Mesenchymal stem cell (in vitro differentiated cells and primary cell): ENCODE measurements around the gene ACTR6.

Experiments
- DNase-seq: peaks from one replicate; pipeline ENCODE4 v3.0.0-alpha.2; 2013
- H2AFZ ChIP-seq: one replicate; pipeline ENCODE4 v1.6.1; 2013; ENCODE audit warnings: low read depth, mild to moderate bottlenecking, control low read depth, inconsistent platforms, low read length, moderate library complexity
- H2AK5ac ChIP-seq: 2 replicates; pipeline ENCODE4 v1.6.1; 2013; ENCODE audit warnings: low read length, moderate library complexity, mild to moderate bottlenecking, inconsistent platforms; ENCODE audit not compliant: severe bottlenecking
- H2BK120ac ChIP-seq: one replicate; pipeline ENCODE4 v1.6.1; 2013; ENCODE audit warnings: low read depth, mild to moderate bottlenecking, inconsistent platforms, low read length, moderate library complexity
- H2BK12ac ChIP-seq, 2 experiments: one replicate each; pipeline ENCODE4 v1.6.1; 2013; ENCODE audit warnings: inconsistent platforms in 2 of 2, low read length in 2 of 2, mild to moderate bottlenecking in 2 of 2, moderate library complexity in 2 of 2, control low read depth in 1 of 2
- H2BK15ac ChIP-seq: one replicate; pipeline ENCODE4 v1.6.1; 2013; ENCODE audit warnings: mild to moderate bottlenecking, low read depth, inconsistent platforms; ENCODE audit not compliant: poor library complexity, severe bottlenecking
- H2BK5ac ChIP-seq: 2 replicates; pipeline ENCODE4 v1.6.1; 2013; ENCODE audit warnings: low read depth, mild to moderate bottlenecking, low read length, control low read depth, inconsistent platforms; ENCODE audit not compliant: poor library complexity, severe bottlenecking
- H3K14ac ChIP-seq, 2 experiments: one replicate each; pipeline ENCODE4 v1.6.1; 2013; ENCODE audit warnings: inconsistent platforms in 2 of 2, low read length in 2 of 2, control low read depth in 1 of 2, mild to moderate bottlenecking in 1 of 2, moderate library complexity in 1 of 2
- H3K18ac ChIP-seq, 2 experiments: one replicate each; pipeline ENCODE4 v1.6.1; 2013; ENCODE audit warnings: inconsistent platforms in 2 of 2, low read length in 2 of 2, control low read depth in 1 of 2, low read depth in 1 of 2, mild to moderate bottlenecking in 1 of 2
- H3K23ac ChIP-seq, 2 experiments: one replicate each; pipeline ENCODE4 v1.6.1; 2013; ENCODE audit warnings: inconsistent platforms in 2 of 2, low read length in 2 of 2, mild to moderate bottlenecking in 2 of 2, moderate library complexity in 2 of 2, control low read depth in 1 of 2
- H3K27ac ChIP-seq: 2 replicates; pipeline ENCODE4 v1.5.1; 2013; ENCODE audit warnings: mild to moderate bottlenecking, moderate library complexity, low read length, control low read depth, inconsistent platforms; ENCODE audit not compliant: poor library complexity, severe bottlenecking
- H3K27me3 ChIP-seq, 2 experiments: 2 replicates each; pipeline versions ENCODE4 v1.6.1 to v1.7.0; 2013; ENCODE audit warnings: low read length in 2 of 2, mild to moderate bottlenecking in 2 of 2, moderate library complexity in 2 of 2, control low read depth in 1 of 2, inconsistent platforms in 1 of 2; ENCODE audit not compliant: control insufficient read depth in 1 of 2, insufficient read depth in 1 of 2
- H3K36me3 ChIP-seq, 2 experiments: 2 replicates each; pipeline versions ENCODE4 v1.6.1 to v1.7.0; 2013; ENCODE audit warnings: low read length in 2 of 2, control low read depth in 1 of 2, inconsistent platforms in 1 of 2, low read depth in 1 of 2, mild to moderate bottlenecking in 1 of 2; ENCODE audit not compliant: insufficient read depth in 2 of 2, control insufficient read depth in 1 of 2
- H3K4ac ChIP-seq, 2 experiments: one replicate each; pipeline ENCODE4 v1.6.1; 2013; ENCODE audit warnings: inconsistent platforms in 2 of 2, low read length in 2 of 2, mild to moderate bottlenecking in 2 of 2, moderate library complexity in 2 of 2, control low read depth in 1 of 2, low read depth in 1 of 2
- H3K4me1 ChIP-seq: 2 replicates; pipeline ENCODE4 v1.6.1; 2013; ENCODE audit warnings: low read depth, low read length, control low read depth; ENCODE audit not compliant: control insufficient read depth, insufficient read depth
- H3K4me2 ChIP-seq: 2 replicates; pipeline ENCODE4 v1.6.1; 2013; ENCODE audit warnings: low read length, mild to moderate bottlenecking, inconsistent platforms; ENCODE audit not compliant: poor library complexity, severe bottlenecking
- H3K4me3 ChIP-seq, 2 experiments: 2 replicates each; pipeline versions ENCODE4 v1.5.1 to v1.7.0; 2013; ENCODE audit warnings: low read length in 2 of 2, mild to moderate bottlenecking in 2 of 2, control low read depth in 1 of 2, low read depth in 1 of 2; ENCODE audit not compliant: insufficient read depth in 1 of 2
- H3K79me1 ChIP-seq: replicated peaks from 2 replicates; pipeline ENCODE4 v1.6.1; 2013; ENCODE audit warnings: mild to moderate bottlenecking, control low read depth, low read length, inconsistent platforms; ENCODE audit not compliant: poor library complexity, severe bottlenecking
- H3K9ac ChIP-seq: 2 replicates; pipeline ENCODE4 v1.7.0; 2013; ENCODE audit warnings: mild to moderate bottlenecking, low read length, moderate library complexity
- H3K9me3 ChIP-seq: 2 replicates; pipeline ENCODE4 v1.7.0; 2013; ENCODE audit warnings: mild to moderate bottlenecking, low read length; ENCODE audit not compliant: control insufficient read depth
- H4K8ac ChIP-seq: one replicate; pipeline ENCODE4 v1.6.1; 2013; ENCODE audit warnings: inconsistent platforms, mild to moderate bottlenecking, low read length, moderate library complexity
- H4K91ac ChIP-seq: one replicate; pipeline ENCODE4 v1.6.1; 2013; ENCODE audit warnings: mild to moderate bottlenecking, low read length, inconsistent platforms
- WGBS: methylation state at CpG from one replicate; pipeline ENCODE4 v1.1.7; 2013; ENCODE audit warnings: mixed read lengths; 5-methylcytosine and 5-hydroxymethylcytosine counted together

The ACTR6 gene

GRCh38 chr12:100168562-100168961 is 32.1 kb upstream of the ACTR6 start:
- Histone ChIP-seq H2AK5ac (no peak overlapping the region), H3K14ac (no peak overlapping the region), H2BK120ac (no peak overlapping the region), H3K4me2 (no peak overlapping the region), H3K23ac (no peak overlapping the region), H2BK12ac (no peak overlapping the region), H3K4me1 (peaks cover 2% of the 10 kb centered on the region), H3K4ac (no peak overlapping the region), H3K36me3 (peaks cover 0 to 5% of the 10 kb centered on the region in 2 experiments), H3K9ac (no peak overlapping the region), H3K18ac (no peak overlapping the region), H3K9me3 (no peaks in the 10 kb centered on the region), H2BK5ac (no peak overlapping the region), H2AFZ (no peak overlapping the region), H3K79me1 (no peaks in the 10 kb centered on the region), H4K91ac (no peak overlapping the region), H3K27me3 (no peaks in the 10 kb centered on the region), H3K27ac (no peak overlapping the region), H4K8ac (no peak overlapping the region), H3K4me3 (no peak overlapping the region), H2BK15ac (no peak overlapping the region)
- DNase-seq = no peak
- 95% methylated on average over 4 of the region's 4 CpGs for WGBS

DNA sequence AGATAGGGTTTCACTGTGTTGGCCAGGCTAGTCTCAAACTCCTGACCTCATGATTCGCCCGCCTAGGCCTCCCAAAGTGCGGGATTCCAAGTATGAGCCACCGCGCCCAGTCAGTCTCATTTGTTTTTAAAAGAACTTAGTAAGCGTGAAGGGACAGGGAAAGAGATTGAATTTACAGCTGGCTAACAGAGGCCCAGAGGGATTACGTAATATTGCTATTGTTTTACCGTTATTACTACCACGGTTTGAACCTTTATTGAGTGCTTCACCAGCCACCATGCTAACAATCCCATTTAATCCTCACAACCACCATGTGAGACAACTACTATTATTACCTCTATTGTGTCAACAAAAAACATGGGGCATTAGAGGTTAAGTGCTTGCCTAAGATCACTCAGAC is 31.3 kb upstream of the ACTR6 start:
- Histone ChIP-seq H3K23ac (no peak overlapping the region), H3K4me3 (no peak overlapping the region), H2BK12ac (no peak overlapping the region), H3K9me3 (no peaks in the 10 kb centered on the region), H3K79me1 (no peaks in the 10 kb centered on the region), H3K4me2 (no peak overlapping the region), H3K14ac (no peak overlapping the region), H4K8ac (no peak overlapping the region), H3K18ac (no peak overlapping the region), H2BK120ac (no peak overlapping the region), H4K91ac (no peak overlapping the region), H3K4me1 (no peaks in the 10 kb centered on the region), H2AFZ (no peak overlapping the region), H2BK5ac (no peak overlapping the region), H3K27ac (no peak overlapping the region), H3K9ac (no peak overlapping the region), H3K4ac (no peak overlapping the region), H3K27me3 (no peaks in the 10 kb centered on the region), H2BK15ac (no peak overlapping the region), H3K36me3 (peaks cover 0 to 5% of the 10 kb centered on the region in 2 experiments), H2AK5ac (no peak overlapping the region)
- WGBS = 93% methylated on average over 9 of the region's 9 CpGs
- no peak for DNase-seq

GRCh38 chr12:100170313-100170858 is 30.2 kb upstream of the ACTR6 start:
- no peaks in the 10 kb centered on the region for H3K27me3 ChIP-seq
- no peak overlapping the region for H4K8ac ChIP-seq
- peak overlapping the region in 1 of 2 experiments; percentile 9 for H3K14ac ChIP-seq
- no peaks in the 10 kb centered on the region for H3K79me1 ChIP-seq
- H2BK120ac ChIP-seq = no peak overlapping the region
- no peak overlapping the region for H2BK12ac ChIP-seq
- no peak overlapping the region for H2AK5ac ChIP-seq
- no peak overlapping the region for H3K27ac ChIP-seq
- H3K9ac ChIP-seq = no peak overlapping the region
- H3K4me1 ChIP-seq = no peaks in the 10 kb centered on the region
- no peak overlapping the region for H3K18ac ChIP-seq
- 94% methylated on average over 7 of the region's 7 CpGs for WGBS
- DNase-seq = no peak
- H2BK5ac ChIP-seq = no peak overlapping the region
- no peak overlapping the region for H2AFZ ChIP-seq
- peak overlapping the region in 1 of 2 experiments; percentile 1 for H3K4me3 ChIP-seq
- H3K23ac ChIP-seq = no peak overlapping the region
- H4K91ac ChIP-seq = no peak overlapping the region
- H2BK15ac ChIP-seq = no peak overlapping the region
- peaks cover 0 to 5% of the 10 kb centered on the region in 2 experiments for H3K36me3 ChIP-seq
- no peaks in the 10 kb centered on the region for H3K9me3 ChIP-seq
- H3K4ac ChIP-seq = no peak overlapping the region
- no peak overlapping the region for H3K4me2 ChIP-seq

- DNase-seq = no peak
- Histone ChIP-seq H2AK5ac (no peak overlapping the region), H3K9me3 (no peaks in the 10 kb centered on the region), H3K14ac (no peak overlapping the region), H2BK15ac (no peak overlapping the region), H3K18ac (no peak overlapping the region), H4K8ac (no peak overlapping the region), H2BK12ac (no peak overlapping the region), H3K9ac (no peak overlapping the region), H3K4me1 (no peaks in the 10 kb centered on the region), H3K4me3 (no peak overlapping the region), H3K23ac (no peak overlapping the region), H2BK5ac (no peak overlapping the region), H3K36me3 (peaks cover 0 to 5% of the 10 kb centered on the region in 2 experiments), H3K79me1 (no peaks in the 10 kb centered on the region), H3K4me2 (no peak overlapping the region), H4K91ac (no peak overlapping the region), H3K27me3 (no peaks in the 10 kb centered on the region), H3K27ac (no peak overlapping the region), H3K4ac (no peak overlapping the region), H2AFZ (no peak overlapping the region), H2BK120ac (no peak overlapping the region)
These were observed 29.4 kb upstream of the ACTR6 start for GRCh38 chr12:100171248-100171647.
